Measurements from ENCODE around the gene TMEM163. TPM values are rescaled to one million over a fixed set of nuclear protein-coding genes. Genes with fewer than 3 reads are reported as not detected.
"Not testable (repeated sequence)": the region's sequence is repeated elsewhere in the genome, so short reads cannot be mapped to it uniquely, and the experiment has no call there.

Gene TMEM163
- total RNA-seq, 1 experiment from 2014 or later, result 0.06 TPM

- no peak for DNase-seq (ENCODE audit: low read depth)
Measured at GRCh38 chr2:134491022-134491421, 227.8 kb downstream of the TMEM163 start.

GRCh38 chr2:134490559-134490958 is 228.2 kb downstream of the TMEM163 start:
- DNase-seq (ENCODE audit: low read depth), result no peak

- DNase-seq (ENCODE audit: low read depth), result no peak
Measured at GRCh38 chr2:134489732-134490384, 228.9 kb downstream of the TMEM163 start.

GRCh38 chr2:134482766-134483340 is 235.9 kb downstream of the TMEM163 start:
- DNase-seq (ENCODE audit: low read depth), result no peak

GRCh38 chr2:134482131-134482723 is 236.6 kb downstream of the TMEM163 start:
- DNase-seq (ENCODE audit: low read depth), result no peak

- no peak for DNase-seq (ENCODE audit: low read depth)
Measured at GRCh38 chr2:134479696-134480330, 239.0 kb downstream of the TMEM163 start.

- not testable (repeated sequence) for DNase-seq (ENCODE audit: low read depth)
Measured at GRCh38 chr2:134476982-134477381, 241.8 kb downstream of the TMEM163 start.

GRCh38 chr2:134470561-134471168 is 248.1 kb downstream of the TMEM163 start:
- no peak for DNase-seq (ENCODE audit: low read depth)

- DNase-seq (ENCODE audit: low read depth), result no peak
Measured at GRCh38 chr2:134469516-134470115, 249.2 kb downstream of the TMEM163 start.

- DNase-seq (ENCODE audit: low read depth), result no peak
Measured at GRCh38 chr2:134468776-134469175, 250.0 kb downstream of the TMEM163 start.

- DNase-seq (ENCODE audit: low read depth), result no peak
Measured at GRCh38 chr2:134468164-134468563, 250.6 kb downstream of the TMEM163 start.

GRCh38 chr2:134466141-134466540 is 252.7 kb downstream of the TMEM163 start:
- DNase-seq (ENCODE audit: low read depth), result peak; percentile 15

- DNase-seq (ENCODE audit: low read depth), result no peak
Measured at GRCh38 chr2:134465228-134466105, 253.3 kb downstream of the TMEM163 start.

- no peak for DNase-seq (ENCODE audit: low read depth)
Measured at GRCh38 chr2:134463699-134464022, 255.1 kb downstream of the TMEM163 start.

GRCh38 chr2:134462791-134463698 is 255.8 kb downstream of the TMEM163 start:
- DNase-seq (ENCODE audit: low read depth), result no peak

GRCh38 chr2:134462275-134462674 is 256.5 kb downstream of the TMEM163 start:
- no peak for DNase-seq (ENCODE audit: low read depth)

- peak; percentile 13 for DNase-seq (ENCODE audit: low read depth)
Measured at GRCh38 chr2:134461511-134461910, 257.3 kb downstream of the TMEM163 start.

- peak; percentile 36 for DNase-seq (ENCODE audit: low read depth)
Measured at GRCh38 chr2:134460583-134460998, 258.2 kb downstream of the TMEM163 start.

- no peak for DNase-seq (ENCODE audit: low read depth)
Measured at GRCh38 chr2:134459706-134460406, 258.9 kb downstream of the TMEM163 start.

Measured in LHCN-M2 (cell line).